Fibroblast of skin of right quadriceps (primary cell): ENCODE data around the gene CNNM3.

Source experiments
- DNase-seq: peaks from one replicate; pipeline ENCODE4 v3.0.0-alpha.2; 2013

CNNM3 gene

DNA sequence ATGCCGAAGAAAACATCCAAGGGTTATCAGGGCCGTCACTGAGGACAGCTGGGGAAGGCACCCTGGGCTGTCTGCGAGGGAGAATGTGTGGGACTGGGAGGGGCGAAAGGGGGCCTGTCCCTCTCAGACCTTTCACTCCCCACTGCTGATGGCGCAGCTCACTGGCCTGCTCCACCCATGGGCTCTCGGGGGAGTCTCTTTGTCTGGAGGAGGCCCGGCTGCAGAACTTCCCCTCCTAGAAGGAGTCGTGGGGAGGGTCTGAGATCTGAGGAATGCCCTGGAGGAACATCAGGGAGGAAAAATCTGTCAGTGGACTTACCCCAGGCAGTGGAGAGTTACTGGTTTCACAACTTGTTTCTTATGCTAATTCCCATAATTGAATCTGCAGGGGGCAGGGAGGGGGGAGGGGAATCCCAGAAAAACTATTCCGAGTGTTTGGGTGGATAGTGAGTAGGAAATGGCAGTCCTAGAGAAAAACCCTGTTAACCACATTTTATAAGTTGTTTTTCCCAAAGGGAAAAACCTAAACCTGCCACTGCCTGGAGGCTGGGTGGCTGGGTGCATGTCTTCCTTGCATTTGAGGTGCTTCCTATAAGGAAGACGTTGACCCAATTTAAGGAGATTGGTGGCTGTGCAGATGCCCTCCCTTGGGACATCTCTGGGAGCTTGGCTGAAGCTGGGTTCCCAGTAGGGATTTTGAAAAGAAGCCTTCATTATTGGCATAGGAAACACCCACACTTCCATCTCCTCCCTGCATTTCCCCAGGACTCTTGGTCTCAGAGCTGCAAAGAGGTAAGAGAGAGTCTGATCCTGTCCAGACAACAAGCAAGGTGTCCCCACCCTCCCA lies 65.5 kb downstream of the CNNM3 start:
- DNase-seq: no peak

DNA sequence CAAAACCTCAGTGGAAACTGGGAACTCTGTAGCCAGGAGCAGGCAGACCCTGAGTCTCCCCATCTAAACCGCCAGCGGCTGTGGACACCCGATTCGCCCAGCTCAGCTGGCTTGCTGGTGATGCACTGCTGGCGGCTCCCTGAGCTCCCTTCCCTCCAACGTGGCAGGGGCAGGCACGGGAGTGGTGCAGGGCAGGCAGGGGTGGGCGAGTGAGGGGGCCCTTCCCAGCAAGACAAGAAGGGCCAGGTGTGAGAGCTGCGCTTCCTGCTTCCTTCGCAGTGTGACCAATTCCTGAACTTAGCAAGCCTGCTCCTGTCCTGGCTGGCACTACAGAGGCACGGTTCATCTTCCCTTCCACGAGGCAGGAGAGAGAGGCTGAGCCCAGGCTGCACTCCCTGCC lies 66.2 kb downstream of the CNNM3 start:
- DNase-seq: no peak

DNA sequence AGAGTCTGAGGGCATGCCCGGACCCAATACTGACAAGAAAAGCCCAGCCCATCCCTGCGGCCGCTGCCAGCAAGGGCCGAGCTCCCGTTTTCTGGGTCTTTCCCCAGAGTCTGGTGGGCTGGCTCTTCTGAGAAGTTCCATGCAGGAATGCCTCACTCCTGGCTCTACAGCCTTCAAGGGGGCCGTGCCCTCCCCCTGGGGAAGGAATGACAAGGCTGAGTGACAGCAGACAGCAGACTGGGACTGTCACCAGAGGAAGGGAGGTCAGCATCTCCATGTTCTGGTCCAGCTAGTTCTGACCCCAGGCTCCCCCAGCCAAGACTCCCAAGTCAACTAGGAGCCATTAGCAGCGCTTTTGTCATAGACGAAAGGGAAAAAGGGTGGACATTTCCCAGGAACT lies 66.8 kb downstream of the CNNM3 start:
- no peak for DNase-seq

DNA sequence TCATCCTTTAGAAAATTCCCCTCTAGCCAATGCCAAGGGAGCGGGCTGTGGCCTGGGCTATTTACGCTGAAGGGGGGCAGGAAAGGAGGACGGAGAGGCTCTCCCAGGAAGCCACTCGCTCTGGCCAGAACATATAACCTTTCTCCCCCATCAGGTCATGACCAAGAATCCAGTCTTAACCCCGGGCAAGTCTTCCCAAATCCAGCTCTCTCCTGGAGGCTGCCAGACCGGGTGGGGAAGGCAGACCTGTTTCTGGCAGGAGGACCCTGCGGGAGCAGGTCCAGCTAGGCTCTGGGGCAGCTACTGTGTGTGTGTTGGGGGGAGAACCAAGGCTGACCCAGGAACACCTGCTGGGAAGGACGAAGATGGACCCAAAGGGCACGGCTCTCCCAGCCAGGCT lies 67.2 kb downstream of the CNNM3 start:
- no peak for DNase-seq
